HG03378 (cell line): ENCODE measurements around the gene GFOD1.

Source experiments
- ATAC-seq: cut with Tn5 transposase; IDR thresholded peaks from one replicate; pipeline ENCODE4 v1.9.1; 2021; ENCODE audit warnings: mild to moderate bottlenecking, moderate library complexity; ENCODE audit not compliant: unreplicated experiment

Gene GFOD1

DNA sequence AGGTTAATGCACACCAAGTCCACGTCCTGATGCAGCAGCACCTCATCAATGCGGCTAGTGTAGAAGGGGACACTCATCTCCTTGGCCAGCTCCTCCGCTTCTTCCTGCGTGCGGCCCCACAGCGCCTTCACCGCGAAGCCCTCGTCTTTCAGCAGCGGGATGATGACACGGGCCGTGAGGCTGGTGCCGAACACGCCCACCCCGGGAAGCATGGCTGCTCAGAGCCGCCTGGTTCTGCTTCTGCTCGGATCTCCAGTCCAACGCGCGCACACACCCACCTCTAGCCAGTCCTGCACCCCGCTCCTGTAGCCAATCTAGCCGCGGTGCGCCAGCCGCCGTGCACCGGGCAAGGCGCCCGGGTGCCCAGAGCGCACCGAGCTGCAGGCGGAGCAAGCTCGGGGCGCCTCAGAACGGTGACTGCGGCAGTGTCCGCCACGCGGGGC, 700 bp downstream of the GFOD1 start:
- peak; percentile 10 for ATAC-seq

DNA sequence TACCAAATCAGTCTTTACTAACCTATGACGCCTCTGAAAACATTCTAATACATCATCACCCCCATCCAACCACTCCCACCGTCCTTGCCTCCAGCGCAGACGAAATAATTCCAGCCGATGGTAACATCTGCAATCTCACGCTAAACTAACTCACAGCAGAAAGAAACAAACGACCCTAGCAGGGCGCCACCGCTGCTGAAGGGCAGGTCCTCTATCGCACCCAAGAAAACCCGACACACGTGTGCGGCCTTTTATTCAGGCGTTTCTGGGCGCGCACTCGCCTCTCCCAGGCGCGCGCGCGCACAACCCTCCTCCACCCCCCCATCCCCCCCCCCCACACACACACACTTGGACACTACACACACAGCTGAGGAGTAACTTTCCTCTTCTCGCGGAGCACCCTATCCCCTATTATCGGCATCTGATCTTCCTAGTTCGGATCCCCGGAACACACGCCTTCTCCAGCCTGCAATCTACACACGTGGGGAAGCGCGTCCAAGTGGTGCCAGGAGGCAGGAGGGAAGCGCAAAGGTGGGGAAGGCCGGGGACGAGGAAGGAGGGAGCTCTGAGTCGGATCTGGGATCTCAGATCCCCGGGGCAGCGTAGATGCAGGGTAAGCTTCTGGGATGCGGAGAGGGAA, 1.4 kb downstream of the GFOD1 start:
- no peak for ATAC-seq

GRCh38 chr6:13485303-13485702, 2.1 kb downstream of the GFOD1 start:
- no peak for ATAC-seq

DNA sequence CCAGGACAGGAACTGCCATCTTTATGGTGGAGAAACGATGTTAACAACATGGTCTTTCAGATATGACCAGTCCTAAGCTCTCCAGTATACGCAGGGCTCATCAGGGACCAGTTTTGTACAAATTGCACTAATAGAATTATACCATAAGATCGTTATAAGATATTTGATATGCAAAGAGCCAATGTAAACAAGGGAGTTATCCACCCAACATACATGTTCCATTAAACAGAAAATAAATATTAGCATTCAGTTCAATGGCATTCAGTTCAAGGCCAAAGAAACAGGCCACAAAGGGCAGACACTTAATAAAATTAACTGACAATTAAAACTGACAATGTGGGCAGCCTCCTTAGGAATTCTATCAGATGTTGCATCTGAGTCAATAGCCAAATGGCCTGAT, 2.6 kb downstream of the GFOD1 start:
- ATAC-seq: no peak

DNA sequence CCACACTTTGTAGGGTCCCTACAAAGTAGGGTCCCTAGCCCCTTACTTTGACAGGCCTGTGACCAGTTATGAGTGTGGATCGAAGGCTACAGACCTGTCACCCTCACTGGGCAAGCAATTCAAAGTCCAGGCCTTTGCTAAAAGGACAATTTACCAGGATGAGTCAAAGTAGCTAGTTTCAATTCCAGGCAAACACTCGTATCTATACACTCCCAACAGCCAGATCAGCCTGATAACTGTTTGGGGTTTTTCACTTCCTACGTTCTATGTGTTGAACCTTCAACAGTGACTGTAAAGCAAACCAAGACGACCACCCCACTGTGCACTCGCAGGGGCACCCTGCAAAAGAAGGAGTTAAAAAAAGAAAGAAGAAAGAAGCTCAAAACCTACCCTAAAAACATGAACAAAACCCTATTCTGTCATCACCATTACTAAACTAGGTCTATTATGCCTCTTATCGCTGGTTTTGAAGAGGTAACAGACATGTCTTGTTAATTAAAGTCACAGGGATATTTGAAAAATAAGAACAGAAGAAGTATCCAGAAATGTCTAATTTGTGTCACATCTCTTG, 3.2 kb downstream of the GFOD1 start:
- ATAC-seq: no peak

DNA sequence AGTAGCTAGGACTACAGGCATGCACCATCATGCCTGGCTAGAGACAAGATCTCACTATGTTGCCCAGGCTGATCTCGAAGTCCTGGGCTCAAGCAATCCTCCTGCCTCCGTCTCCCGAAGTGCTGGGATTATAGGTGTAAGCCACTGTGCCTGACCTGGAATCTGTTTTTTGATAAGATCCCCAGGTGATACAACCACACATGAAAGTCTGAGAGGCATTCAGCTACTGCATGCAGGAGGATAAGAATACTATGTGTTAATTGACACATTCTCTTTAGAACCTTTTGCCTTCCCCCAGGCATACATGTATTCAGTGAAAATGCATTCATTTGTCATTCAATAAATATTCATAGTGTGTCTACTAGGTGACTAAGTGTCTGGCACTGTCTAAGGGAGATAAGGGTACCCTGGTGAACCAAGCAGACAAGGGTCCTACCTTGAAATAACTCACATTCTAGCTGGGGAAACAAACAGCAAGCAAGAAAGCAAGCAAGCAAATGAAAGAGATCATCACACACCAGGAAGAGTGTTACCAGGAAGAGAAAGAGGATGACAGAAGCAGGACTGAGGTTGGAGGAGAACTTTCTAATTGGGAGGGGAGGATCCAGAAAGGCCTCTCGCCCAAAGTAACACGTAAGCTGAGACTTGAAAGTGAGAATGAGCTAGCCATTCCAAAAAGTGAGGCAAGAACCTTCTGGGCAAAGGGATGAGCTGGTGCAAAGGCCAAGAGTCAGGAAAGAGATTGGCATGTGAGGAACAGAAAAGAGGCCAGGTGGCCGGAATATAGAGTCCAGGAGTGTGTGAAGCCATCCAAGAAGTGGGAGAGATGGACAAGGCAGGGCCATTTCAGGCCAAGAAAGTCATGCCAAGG, 6.5 kb downstream of the GFOD1 start:
- no peak for ATAC-seq

GRCh38 chr6:13479971-13480434, 7.4 kb downstream of the GFOD1 start:
- ATAC-seq: no peak

DNA sequence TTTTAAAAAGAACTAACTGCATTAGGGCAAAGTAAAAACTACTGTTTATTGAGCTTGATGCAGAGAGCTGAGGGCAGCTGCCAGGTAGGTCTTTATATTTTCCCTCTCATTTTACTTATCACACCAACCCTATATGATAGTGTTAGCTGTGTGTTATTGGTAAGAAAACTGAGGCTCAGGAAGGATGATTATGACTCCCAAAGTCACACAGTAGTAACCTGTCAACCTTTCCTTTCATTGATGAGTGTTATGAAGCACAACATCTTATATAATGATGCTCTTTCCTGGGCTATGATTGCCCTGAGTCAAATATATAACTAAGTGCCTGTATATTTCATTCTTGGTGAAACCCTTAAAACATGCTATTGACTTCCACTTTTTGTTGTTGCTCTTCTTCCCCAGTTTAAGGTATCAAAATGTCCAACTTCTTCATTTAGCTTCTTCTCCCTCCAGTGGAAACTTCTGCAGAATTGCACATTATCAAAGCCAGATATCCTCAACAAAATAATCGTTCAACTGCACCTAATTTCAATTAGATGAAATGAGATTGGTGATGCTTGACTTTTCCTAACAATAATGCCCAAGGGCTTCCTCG, 8.1 kb downstream of the GFOD1 start:
- no peak for ATAC-seq

- no peak for ATAC-seq
These were observed 8.9 kb downstream of the GFOD1 start for GRCh38 chr6:13478525-13478966.

DNA sequence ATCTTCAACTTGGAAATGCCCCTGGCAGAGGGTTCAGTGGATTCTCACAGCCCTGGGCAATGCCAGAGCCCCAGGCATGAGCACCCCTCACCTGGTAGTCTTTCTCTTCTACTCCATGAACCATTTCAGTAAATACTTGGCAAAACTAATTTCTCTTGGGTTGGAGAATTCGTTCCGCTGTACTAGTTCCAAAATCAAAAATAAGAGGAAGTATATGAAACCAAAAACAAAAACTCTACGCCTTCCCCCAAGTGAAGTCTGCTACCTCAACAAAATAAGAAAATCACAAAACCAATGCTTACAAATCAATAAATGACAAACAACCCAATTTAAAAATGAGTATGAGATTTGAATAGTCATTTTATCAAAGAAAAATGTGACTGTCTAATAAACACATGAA, 12.6 kb downstream of the GFOD1 start:
- no peak for ATAC-seq

DNA sequence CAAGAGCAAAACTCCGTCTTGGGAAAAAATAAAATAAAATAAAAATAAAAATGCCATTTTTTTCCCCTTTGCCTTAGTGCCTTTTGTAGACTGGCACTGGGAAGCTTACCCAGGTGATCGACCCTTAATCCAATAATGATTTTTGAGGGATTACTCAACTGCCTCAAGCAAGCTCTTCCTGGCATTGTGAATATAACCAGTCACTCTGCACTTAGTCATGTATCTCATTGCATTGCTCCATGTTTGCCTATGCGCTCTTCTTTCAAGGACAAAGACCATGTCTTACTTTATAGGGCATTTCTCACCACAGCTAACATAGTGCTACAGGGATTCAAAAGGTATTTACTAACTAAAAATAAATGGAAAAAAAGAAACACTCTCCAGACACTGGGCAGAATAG, 13.0 kb downstream of the GFOD1 start:
- ATAC-seq: no peak

DNA sequence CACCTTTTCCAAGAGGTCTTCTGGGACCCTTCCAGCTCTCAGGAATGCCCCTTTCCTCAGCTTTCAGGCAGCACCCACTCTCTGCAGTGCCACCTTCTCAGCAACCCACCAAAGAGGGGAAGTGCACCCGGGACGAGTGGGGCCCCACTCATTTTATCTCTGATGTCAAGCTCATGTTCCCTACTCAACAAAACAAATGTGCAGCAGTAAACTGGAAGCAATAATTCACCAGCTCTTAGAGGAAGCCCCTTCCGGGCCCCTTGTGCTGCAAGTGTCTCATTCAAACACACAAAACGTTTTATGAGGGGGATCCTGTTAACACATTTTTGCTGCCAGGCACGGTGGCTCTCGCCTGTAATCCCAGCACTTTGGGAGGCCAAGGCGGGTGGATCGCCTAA, 13.6 kb downstream of the GFOD1 start:
- no peak for ATAC-seq

DNA sequence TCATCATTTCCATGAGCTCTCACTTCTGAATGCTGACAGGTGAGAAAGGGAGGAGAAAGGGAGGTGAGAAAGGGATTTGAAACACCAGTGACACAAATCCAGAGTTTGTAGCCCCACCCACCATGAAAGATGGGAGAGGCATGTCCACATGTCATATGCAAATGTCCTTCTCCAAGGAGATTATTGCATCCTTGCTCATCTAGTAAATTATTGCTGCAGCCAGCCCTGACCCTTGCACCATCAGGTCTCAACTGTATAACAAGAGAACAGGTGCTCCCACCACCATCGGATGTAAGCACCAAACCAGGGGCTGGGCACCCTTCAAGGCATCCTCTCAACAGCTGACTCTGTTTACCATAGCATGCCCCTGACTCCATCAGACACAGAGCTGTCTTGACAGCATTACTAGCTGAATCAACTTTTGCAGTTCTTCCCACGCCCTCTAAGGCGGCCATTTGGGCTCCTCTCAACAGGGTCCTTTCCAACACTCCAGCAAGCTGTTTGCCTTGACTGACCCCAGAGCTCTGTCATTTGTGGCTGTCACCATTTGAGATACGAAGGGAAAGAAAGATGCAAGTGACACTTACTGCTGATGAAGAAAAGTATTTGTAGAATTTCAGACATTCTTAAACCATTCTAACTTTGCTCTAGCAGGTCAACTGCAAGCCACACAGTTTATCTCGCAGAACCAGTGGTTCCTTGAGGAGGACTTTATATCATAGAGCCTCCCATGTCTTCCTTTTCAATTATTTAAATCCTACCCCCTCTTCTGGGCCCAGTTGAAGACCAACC, 14.2 kb downstream of the GFOD1 start:
- ATAC-seq: no peak

- ATAC-seq: no peak
These were observed 15.3 kb downstream of the GFOD1 start for GRCh38 chr6:13472099-13472498.

DNA sequence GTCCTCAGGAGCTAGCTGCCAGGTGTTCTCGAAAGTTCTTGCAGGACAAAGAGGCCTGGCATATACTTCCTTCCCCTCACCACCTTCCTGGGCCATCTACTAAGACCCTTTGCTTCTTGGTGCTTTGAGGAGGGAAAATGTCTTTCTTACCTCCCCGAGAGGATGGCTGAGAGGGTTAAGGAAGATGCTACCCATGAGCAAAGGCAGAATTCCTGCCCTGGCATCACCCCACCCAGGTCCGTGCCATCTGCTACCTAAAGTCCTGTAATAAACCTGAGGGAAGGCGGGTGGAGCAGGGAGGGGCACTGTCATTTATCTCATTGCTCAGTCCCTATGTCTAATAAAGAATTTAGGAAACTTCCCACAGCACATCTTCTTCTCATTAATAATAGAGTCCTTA, 16.2 kb downstream of the GFOD1 start:
- ATAC-seq: no peak

DNA sequence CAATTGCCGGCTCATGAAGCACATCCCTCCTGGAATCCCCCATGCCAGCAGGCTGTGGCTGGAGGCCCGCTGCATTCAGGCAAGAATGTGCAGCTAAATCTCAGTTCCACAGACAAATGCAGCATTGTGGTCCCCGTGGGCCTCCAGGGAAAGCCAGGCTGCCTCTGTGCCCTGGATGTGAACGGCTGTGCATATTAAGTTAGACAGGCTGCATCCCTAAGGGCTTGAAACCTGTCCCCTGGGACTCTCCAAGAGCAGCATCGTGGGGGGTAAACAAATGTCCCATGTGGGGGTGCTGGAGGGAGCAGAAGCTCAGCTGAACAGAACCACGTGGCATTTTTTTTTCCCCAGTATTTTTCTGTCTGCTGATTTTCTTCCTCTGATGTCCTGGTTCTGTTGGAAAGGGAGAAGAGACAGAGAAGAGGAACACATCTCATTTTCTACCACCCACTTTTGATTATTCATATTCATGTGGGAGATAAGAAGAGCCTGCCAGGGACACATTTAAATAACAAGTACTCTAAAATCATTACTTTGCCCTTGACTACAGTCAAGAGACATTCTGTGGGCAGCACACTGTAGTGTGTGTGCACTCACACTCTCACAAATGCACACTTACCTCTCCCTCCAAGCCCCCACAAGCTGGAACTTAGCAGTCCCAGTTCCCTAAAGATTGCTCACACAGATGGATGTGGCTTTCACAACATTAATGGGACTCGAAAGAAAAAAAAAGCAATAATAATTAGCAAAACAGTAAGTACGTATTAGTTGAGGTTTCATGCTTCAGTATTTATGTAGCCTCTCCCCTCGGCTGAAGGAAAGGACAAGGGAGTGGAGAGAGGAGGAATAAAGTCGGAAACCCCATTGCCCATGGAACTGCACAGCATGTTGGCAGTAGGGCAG, 16.9 kb downstream of the GFOD1 start:
- no peak for ATAC-seq

DNA sequence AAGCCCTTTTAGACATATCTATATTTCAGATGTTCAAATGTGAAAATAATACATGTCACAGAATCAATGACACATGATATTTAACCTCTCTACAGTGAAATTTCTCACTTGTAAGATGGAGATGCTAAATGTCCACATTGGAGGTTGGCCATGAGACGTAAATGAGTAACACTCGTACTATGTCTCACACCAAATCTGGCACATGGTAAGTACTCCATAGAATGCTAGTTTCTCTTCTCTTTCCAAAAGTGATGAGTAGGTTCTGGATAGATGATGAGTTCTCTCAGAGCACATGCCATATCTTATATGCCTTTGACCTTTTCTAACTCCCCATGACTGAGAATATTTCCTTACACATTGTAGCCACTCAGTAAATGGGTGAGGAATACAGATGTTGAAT, 17.7 kb downstream of the GFOD1 start:
- no peak for ATAC-seq

DNA sequence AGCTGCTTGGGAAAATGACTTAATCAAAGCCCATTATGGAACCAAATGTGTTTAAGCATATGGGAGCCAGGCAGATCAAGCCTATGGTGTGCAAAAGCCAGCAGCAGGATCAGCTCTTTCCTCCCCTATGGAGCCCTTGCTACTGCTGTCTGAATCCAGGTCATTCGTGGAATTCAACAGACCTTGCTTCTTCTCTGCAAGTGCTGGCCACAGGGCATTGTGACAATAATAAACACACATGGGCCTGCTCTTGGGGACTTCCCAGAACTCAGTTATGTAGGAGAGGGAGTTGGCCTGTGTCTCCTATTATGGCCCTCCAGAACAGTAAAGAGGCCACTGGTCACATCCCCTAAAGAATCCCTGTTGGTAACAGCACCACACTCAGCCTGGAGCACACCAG, 18.6 kb downstream of the GFOD1 start:
- ATAC-seq: no peak

DNA sequence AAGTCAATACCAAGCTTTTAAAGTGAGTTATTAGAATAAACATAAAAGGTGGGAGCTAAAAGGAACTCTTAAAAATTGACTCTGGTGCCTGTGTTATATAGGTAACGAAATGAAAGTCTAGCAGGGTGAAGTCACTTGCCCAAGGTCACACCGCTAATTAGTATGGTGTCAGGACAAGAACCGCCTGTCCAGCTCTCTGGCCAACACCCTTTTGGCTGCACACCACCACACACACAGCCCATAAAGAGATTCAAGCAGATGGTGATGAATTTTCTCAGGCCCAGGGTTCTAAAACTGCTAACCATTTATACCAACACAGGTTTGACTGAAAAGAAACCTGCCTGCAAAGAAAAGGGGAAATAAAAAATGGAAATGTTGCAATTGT, 20.2 kb downstream of the GFOD1 start:
- no peak for ATAC-seq
